GM13977 (cell line): ENCODE results near the gene ITGAL.

ENCODE experiments used
- DNase-seq: peaks from one replicate; pipeline ENCODE4 v3.0.0; 2012; ENCODE audit warnings: low spot score
- in situ Hi-C: fragments of 300-500 bp; cut with MboI; formaldehyde crosslinking; loops from one replicate; pipeline ENCODE4 v1.12.0; 2022; ENCODE audit warnings: low sequenced_read_pairs, low pct_unique_long_range_greater_than_20kb, mixed read lengths, inconsistent platforms; ENCODE audit not compliant: unreplicated experiment
- TF ChIP-seq, protein P1 (sequence below): IDR thresholded peaks from 2 replicates; pipeline ENCODE4 v1.5.1; 2012; ENCODE audit warnings: mild to moderate bottlenecking, control low read depth; ENCODE audit not compliant: insufficient read depth; ENCODE audit errors: extremely low read depth, missing control alignments

The ITGAL gene

GRCh38 chr16:30510376-30510938 is 37.9 kb downstream of the ITGAL start:
- no peak for DNase-seq
- in situ Hi-C loops, result no loop called here
- TF ChIP-seq, protein P1, sequence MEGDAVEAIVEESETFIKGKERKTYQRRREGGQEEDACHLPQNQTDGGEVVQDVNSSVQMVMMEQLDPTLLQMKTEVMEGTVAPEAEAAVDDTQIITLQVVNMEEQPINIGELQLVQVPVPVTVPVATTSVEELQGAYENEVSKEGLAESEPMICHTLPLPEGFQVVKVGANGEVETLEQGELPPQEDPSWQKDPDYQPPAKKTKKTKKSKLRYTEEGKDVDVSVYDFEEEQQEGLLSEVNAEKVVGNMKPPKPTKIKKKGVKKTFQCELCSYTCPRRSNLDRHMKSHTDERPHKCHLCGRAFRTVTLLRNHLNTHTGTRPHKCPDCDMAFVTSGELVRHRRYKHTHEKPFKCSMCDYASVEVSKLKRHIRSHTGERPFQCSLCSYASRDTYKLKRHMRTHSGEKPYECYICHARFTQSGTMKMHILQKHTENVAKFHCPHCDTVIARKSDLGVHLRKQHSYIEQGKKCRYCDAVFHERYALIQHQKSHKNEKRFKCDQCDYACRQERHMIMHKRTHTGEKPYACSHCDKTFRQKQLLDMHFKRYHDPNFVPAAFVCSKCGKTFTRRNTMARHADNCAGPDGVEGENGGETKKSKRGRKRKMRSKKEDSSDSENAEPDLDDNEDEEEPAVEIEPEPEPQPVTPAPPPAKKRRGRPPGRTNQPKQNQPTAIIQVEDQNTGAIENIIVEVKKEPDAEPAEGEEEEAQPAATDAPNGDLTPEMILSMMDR, result no peak

DNA sequence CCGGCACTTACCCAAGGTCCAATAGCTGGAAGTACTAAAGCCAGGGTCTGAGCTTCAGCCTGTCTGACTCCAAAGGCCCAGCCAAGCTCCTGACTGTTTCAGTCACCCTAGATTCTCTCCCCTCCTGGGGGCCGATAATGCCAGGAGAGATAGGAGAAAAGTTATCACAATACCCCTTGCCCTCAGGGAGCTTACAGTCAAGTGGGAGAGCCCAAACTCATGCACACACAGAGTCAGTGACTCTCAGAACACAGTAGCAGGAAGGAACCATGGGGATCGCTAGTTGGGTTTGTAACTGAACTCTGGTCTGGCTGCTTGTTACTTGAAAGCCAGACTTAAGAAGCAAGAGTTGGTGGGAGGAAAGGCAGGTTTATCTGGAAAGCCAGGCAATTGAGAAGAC is 39.0 kb downstream of the ITGAL start:
- no peak for DNase-seq
- in situ Hi-C loops, result no loop called here
- TF ChIP-seq, protein P1, result no peak

DNA sequence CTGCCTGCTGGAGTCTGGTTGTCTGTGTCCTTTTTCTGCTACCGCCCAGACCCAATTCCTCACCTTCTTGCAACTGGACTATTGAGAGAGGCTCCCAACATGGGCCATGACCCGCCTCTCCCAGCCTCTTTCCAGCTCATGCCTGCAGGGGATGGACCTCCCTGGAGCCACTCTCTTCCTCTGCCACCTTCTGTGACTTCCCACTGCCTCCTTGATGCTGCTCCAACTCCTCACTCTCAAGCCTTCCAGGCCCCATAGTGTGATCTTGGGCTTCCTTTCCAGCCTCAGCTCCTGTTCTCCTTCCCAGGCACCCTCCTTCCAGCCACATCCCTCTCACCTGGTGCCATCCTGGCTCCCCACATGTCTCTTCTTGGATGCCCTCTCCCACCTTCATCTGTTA is 42.7 kb downstream of the ITGAL start:
- in situ Hi-C loops, result no loop called here
- no peak for DNase-seq
- TF ChIP-seq, protein P1, result no peak

- TF ChIP-seq, protein P1, result no peak
- in situ Hi-C loops, result no loop called here
- DNase-seq, result peak; percentile 5
Observed at GRCh38 chr16:30518552-30518951, 46.0 kb downstream of the ITGAL start.

GRCh38 chr16:30519120-30520049 is 46.8 kb downstream of the ITGAL start:
- in situ Hi-C loops, result no loop called here
- TF ChIP-seq, protein P1, result no peak
- DNase-seq, result peak; percentile 9

DNA sequence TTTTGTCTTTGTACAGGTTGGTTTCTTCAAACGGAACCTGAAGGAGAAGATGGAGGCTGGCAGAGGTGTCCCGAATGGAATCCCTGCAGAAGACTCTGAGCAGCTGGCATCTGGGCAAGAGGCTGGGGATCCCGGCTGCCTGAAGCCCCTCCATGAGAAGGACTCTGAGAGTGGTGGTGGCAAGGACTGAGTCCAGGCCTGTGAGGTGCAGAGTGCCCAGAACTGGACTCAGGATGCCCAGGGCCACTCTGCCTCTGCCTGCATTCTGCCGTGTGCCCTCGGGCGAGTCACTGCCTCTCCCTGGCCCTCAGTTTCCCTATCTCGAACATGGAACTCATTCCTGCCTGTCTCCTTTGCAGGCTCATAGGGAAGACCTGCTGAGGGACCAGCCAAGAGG is 48.9 kb downstream of the ITGAL start:
- DNase-seq, result no peak
- in situ Hi-C loops, result no loop called here
- TF ChIP-seq, protein P1, result no peak
